IgD-negative memory B cell (primary cell): ENCODE measurements around the gene CCDC43. TPM values are rescaled to one million over a fixed set of nuclear protein-coding genes. Genes with fewer than 3 reads are reported as not detected.

ENCODE experiments used
- polyA plus RNA-seq: library from polyadenylated mRNA; unstranded; fragments of 300-500 nt; fragmentation: Illumina TruSeq; gene quantifications from one replicate; pipeline ENCODE4 v1.2.3, GENCODE V29; 2021

Gene CCDC43
- polyA plus RNA-seq, 1 donor from 2014 or later, result 9.7 TPM

Other genes with a start within 250 kb of the CCDC43 start
- 66.3 TPM for gene GPATCH8, start 186.4 kb downstream of the CCDC43 start, polyA plus RNA-seq
- gene FZD2, start 132.3 kb downstream of the CCDC43 start, polyA plus RNA-seq, result not detected
- gene MEIOC, start 33.3 kb downstream of the CCDC43 start, polyA plus RNA-seq, result 0.18 TPM
- gene DBF4B, start 18.9 kb upstream of the CCDC43 start, polyA plus RNA-seq, result 1.1 TPM
- gene ADAM11, start 69.2 kb upstream of the CCDC43 start, polyA plus RNA-seq, result not detected
- gene GJC1, start 140.5 kb upstream of the CCDC43 start, polyA plus RNA-seq, result 0.15 TPM
- not detected for gene HIGD1B, start 158.1 kb upstream of the CCDC43 start, polyA plus RNA-seq
- gene EFTUD2, start 209.7 kb upstream of the CCDC43 start, polyA plus RNA-seq, result 67.1 TPM
- gene GFAP, start 225.7 kb upstream of the CCDC43 start, polyA plus RNA-seq, result 0.45 TPM